DOHH2 (cell line): Measurements from ENCODE around the gene CBX3.

Source experiments
- CTCF ChIP-seq: fragments of 200-600 bp; sonication (generic); IDR thresholded peaks from one replicate; pipeline ENCODE4 v1.5.1; 2014; ENCODE audit warnings: antibody characterized with exemption, mild to moderate bottlenecking, low read depth, low read length; ENCODE audit not compliant: poor library complexity, severe bottlenecking
- EZH2phosphoT487 ChIP-seq: fragments of 200-600 bp; sonication (generic); IDR thresholded peaks from 2 replicates; pipeline ENCODE4 v1.6.1; 2017; ENCODE audit warnings: borderline replicate concordance, mild to moderate bottlenecking, antibody characterized with exemption, low read length, moderate library complexity, mixed read lengths

- TF ChIP-seq CTCF (no peak), EZH2phosphoT487 (no peak)
Observed at GRCh38 chr7:26159243-26159642, 42.3 kb upstream of the CBX3 start.
